ENCODE data around the gene NCOA3. TPM values are rescaled to one million over a fixed set of nuclear protein-coding genes. Genes with fewer than 3 reads are reported as not detected.

The NCOA3 gene
- total RNA-seq, 2 experiments from 2014 or later: 59.1 to 70.6 TPM

GRCh38 chr20:47667531-47668312 is 166.0 kb downstream of the NCOA3 start:
- CTCF ChIA-PET: interaction anchor here (2.8 kb wide), 1 partner anchor 10 kb away, joined by 9 read pairs; no protein-coding TSS in a partner anchor
- Mint-ChIP-seq H3K9me3 (no peaks in the 10 kb centered on the region), H3K27ac (no peak overlapping the region), H3K36me3 (ENCODE audit: low read depth) (no peaks in the 10 kb centered on the region), H3K27me3 (no peaks in the 10 kb centered on the region), H3K4me3 (no peak overlapping the region), H3K4me1 (peaks cover 7% of the 10 kb centered on the region)
- DNase-seq: no peak
- POLR2A ChIA-PET: no interaction called here

GRCh38 chr20:47668313-47669151 is 166.8 kb downstream of the NCOA3 start:
- Mint-ChIP-seq H3K27ac (no peak overlapping the region), H3K9me3 (no peaks in the 10 kb centered on the region), H3K4me3 (no peak overlapping the region), H3K4me1 (peaks cover 4% of the 10 kb centered on the region), H3K27me3 (no peaks in the 10 kb centered on the region), H3K36me3 (ENCODE audit: low read depth) (no peaks in the 10 kb centered on the region)
- POLR2A ChIA-PET: no interaction called here
- no peak for DNase-seq
- CTCF ChIA-PET: interaction anchor here (2.8 kb wide), 1 partner anchor 9 kb away, joined by 9 read pairs; no protein-coding TSS in a partner anchor

GRCh38 chr20:47669152-47669425 is 167.4 kb downstream of the NCOA3 start:
- CTCF ChIA-PET: no interaction called here
- Mint-ChIP-seq H3K27me3 (no peaks in the 10 kb centered on the region), H3K4me3 (no peak overlapping the region)

GRCh38 chr20:47669489-47669888 is 167.8 kb downstream of the NCOA3 start:
- POLR2A ChIA-PET: no interaction called here
- Mint-ChIP-seq H3K9me3 (no peaks in the 10 kb centered on the region), H3K27ac (no peak overlapping the region), H3K4me3 (no peak overlapping the region), H3K36me3 (ENCODE audit: low read depth) (no peaks in the 10 kb centered on the region), H3K27me3 (no peaks in the 10 kb centered on the region), H3K4me1 (no peaks in the 10 kb centered on the region)
- CTCF ChIA-PET: no interaction called here
- no peak for DNase-seq

More at GRCh38 chr20:47669152-47669425, 167.4 kb downstream of the NCOA3 start:
- POLR2A ChIA-PET: no interaction called here
- Mint-ChIP-seq H3K9me3 (no peaks in the 10 kb centered on the region), H3K36me3 (ENCODE audit: low read depth) (no peaks in the 10 kb centered on the region), H3K4me1 (no peaks in the 10 kb centered on the region), H3K27ac (no peak overlapping the region)
- no peak for DNase-seq

- H3K9me3 Mint-ChIP-seq: no peaks in the 10 kb centered on the region
- POLR2A ChIA-PET: no interaction called here
- no peak overlapping the region for H3K27ac Mint-ChIP-seq
- no peaks in the 10 kb centered on the region for H3K27me3 Mint-ChIP-seq
- CTCF ChIA-PET: no interaction called here
- H3K4me1 Mint-ChIP-seq: no peaks in the 10 kb centered on the region
- H3K36me3 Mint-ChIP-seq (ENCODE audit: low read depth): no peaks in the 10 kb centered on the region
- no peak for DNase-seq
- H3K4me3 Mint-ChIP-seq: no peak overlapping the region
These were observed 168.5 kb downstream of the NCOA3 start for GRCh38 chr20:47669927-47670890.

GRCh38 chr20:47670913-47671312 is 169.2 kb downstream of the NCOA3 start:
- POLR2A ChIA-PET: no interaction called here
- no peaks in the 10 kb centered on the region for H3K4me1 Mint-ChIP-seq
- no peaks in the 10 kb centered on the region for H3K36me3 Mint-ChIP-seq (ENCODE audit: low read depth)
- no peak overlapping the region for H3K27ac Mint-ChIP-seq
- no peaks in the 10 kb centered on the region for H3K9me3 Mint-ChIP-seq
- CTCF ChIA-PET: interaction anchor here (0.6 to 0.8 kb wide), 2 partner anchors 29 to 470 kb away, joined by 3 to 4 read pairs; no protein-coding TSS in a partner anchor
- no peak overlapping the region for H3K4me3 Mint-ChIP-seq
- DNase-seq: no peak
- no peaks in the 10 kb centered on the region for H3K27me3 Mint-ChIP-seq

GRCh38 chr20:47672166-47672565 is 170.5 kb downstream of the NCOA3 start:
- no peak for DNase-seq
- ChIA-PET CTCF (interaction anchor here (0.9 to 1.6 kb wide), 3 partner anchors 9 to 948 kb away, joined by 3 to 6 read pairs (median 3); no protein-coding TSS in a partner anchor), POLR2A (no interaction called here)
- no peaks in the 10 kb centered on the region for H3K27me3 Mint-ChIP-seq
- H3K4me3 Mint-ChIP-seq: no peak overlapping the region
- H3K27ac Mint-ChIP-seq: no peak overlapping the region
- H3K36me3 Mint-ChIP-seq (ENCODE audit: low read depth): no peaks in the 10 kb centered on the region
- H3K9me3 Mint-ChIP-seq: no peaks in the 10 kb centered on the region
- H3K4me1 Mint-ChIP-seq: no peaks in the 10 kb centered on the region

GRCh38 chr20:47672886-47673670 is 171.4 kb downstream of the NCOA3 start:
- Mint-ChIP-seq H3K27ac (no peak overlapping the region), H3K36me3 (ENCODE audit: low read depth) (no peaks in the 10 kb centered on the region), H3K4me1 (no peaks in the 10 kb centered on the region), H3K27me3 (no peaks in the 10 kb centered on the region), H3K4me3 (no peak overlapping the region), H3K9me3 (no peaks in the 10 kb centered on the region)
- POLR2A ChIA-PET: no interaction called here
- DNase-seq: no peak
- CTCF ChIA-PET: interaction anchor here (1.6 kb wide), 1 partner anchor 13 kb away, joined by 3 read pairs; no protein-coding TSS in a partner anchor

GRCh38 chr20:47673671-47673955 is 171.9 kb downstream of the NCOA3 start:
- no peaks in the 10 kb centered on the region for H3K9me3 Mint-ChIP-seq
- no peak overlapping the region for H3K4me3 Mint-ChIP-seq
- H3K27ac Mint-ChIP-seq: no peak overlapping the region
- H3K36me3 Mint-ChIP-seq (ENCODE audit: low read depth): no peaks in the 10 kb centered on the region
- no peaks in the 10 kb centered on the region for H3K4me1 Mint-ChIP-seq
- H3K27me3 Mint-ChIP-seq: no peaks in the 10 kb centered on the region
- DNase-seq: no peak
- ChIA-PET POLR2A (interaction anchor here (0.6 kb wide), 1 partner anchor 205 kb away, joined by 3 read pairs; no protein-coding TSS in a partner anchor), CTCF (interaction anchor here (1.2 kb wide), 1 partner anchor 9 kb away, joined by 3 read pairs; no protein-coding TSS in a partner anchor)

- H3K27me3 Mint-ChIP-seq: no peaks in the 10 kb centered on the region
- no peak for DNase-seq
- no peak overlapping the region for H3K4me3 Mint-ChIP-seq
- POLR2A ChIA-PET: interaction anchor here (0.6 kb wide), 1 partner anchor 206 kb away, joined by 3 read pairs; no protein-coding TSS in a partner anchor
- CTCF ChIA-PET: interaction anchor here (0.6 to 1.2 kb wide), 2 partner anchors 10 to 47 kb away, joined by 3 read pairs; no protein-coding TSS in a partner anchor
- no peaks in the 10 kb centered on the region for H3K36me3 Mint-ChIP-seq (ENCODE audit: low read depth)
- H3K4me1 Mint-ChIP-seq: no peaks in the 10 kb centered on the region
- H3K27ac Mint-ChIP-seq: no peak overlapping the region
- H3K9me3 Mint-ChIP-seq: no peaks in the 10 kb centered on the region
These were observed 172.5 kb downstream of the NCOA3 start for GRCh38 chr20:47674145-47674544.

- no peak for DNase-seq
These were observed 173.0 kb downstream of the NCOA3 start for GRCh38 chr20:47674686-47675085.

More at GRCh38 chr20:47674686-47675085, 173.0 kb downstream of the NCOA3 start:
- no peak overlapping the region for H3K27ac Mint-ChIP-seq
- H3K4me3 Mint-ChIP-seq: no peak overlapping the region
- H3K36me3 Mint-ChIP-seq (ENCODE audit: low read depth): no peaks in the 10 kb centered on the region
- ChIA-PET POLR2A (no interaction called here), CTCF (interaction anchor here (0.6 to 1.2 kb wide), 4 partner anchors 10 to 946 kb away, joined by 3 to 4 read pairs (median 3); no protein-coding TSS in a partner anchor)
- H3K9me3 Mint-ChIP-seq: no peaks in the 10 kb centered on the region
- H3K4me1 Mint-ChIP-seq: no peaks in the 10 kb centered on the region
- no peaks in the 10 kb centered on the region for H3K27me3 Mint-ChIP-seq

Measured in activated CD4-positive, alpha-beta T cell treated with anti-CD3 and anti-CD28 coated beads, Interleukin-2, amount 10 ng/mL, durations not matched to agents 7 days and 5 days (primary cell).